Mesothelial cell of epicardium (in vitro differentiated cells): ENCODE data around the gene ADAM22. TPM values are rescaled to one million over a fixed set of nuclear protein-coding genes. Genes with fewer than 3 reads are reported as not detected.

Experiments
- DNase-seq, 2 experiments: peaks; one replicate each; pipeline ENCODE4 v3.0.0; 2021; ENCODE audit warnings: low spot score in 2 of 2; ENCODE audit not compliant: unreplicated experiment in 2 of 2
- H3K27ac Mint-ChIP-seq: 2 replicates; pipeline ENCODE4 v1.8.0; 2021; ENCODE audit warnings: mixed read lengths
- H3K27me3 Mint-ChIP-seq: 2 replicates; pipeline ENCODE4 v1.8.0; 2021; ENCODE audit warnings: low read depth, mixed read lengths
- H3K36me3 Mint-ChIP-seq: 2 replicates; pipeline ENCODE4 v1.8.0; 2021; ENCODE audit warnings: mixed read lengths
- H3K4me1 Mint-ChIP-seq: 2 replicates; pipeline ENCODE4 v1.8.0; 2021; ENCODE audit warnings: mixed read lengths
- H3K4me3 Mint-ChIP-seq: 2 replicates; pipeline ENCODE4 v1.8.0; 2021; ENCODE audit warnings: mild to moderate bottlenecking, moderate library complexity, mixed read lengths
- H3K9me3 Mint-ChIP-seq: 2 replicates; pipeline ENCODE4 v1.8.0; 2021; ENCODE audit warnings: mixed read lengths
- total RNA-seq: library from RNA; stranded (reverse); gene quantifications from 3 replicates; pipeline ENCODE4 v1.2.1, GENCODE V29; 2021
- TF ChIP-seq, protein P1 (sequence below): fragments of 200-600 bp; sonication (generic); IDR thresholded peaks from one replicate; pipeline ENCODE4 v1.5.0; 2021; ENCODE audit warnings: antibody characterized with exemption; ENCODE audit not compliant: unreplicated experiment

ADAM22 gene
- total RNA-seq, 1 donor from 2014 or later = 6.3 TPM

DNA sequence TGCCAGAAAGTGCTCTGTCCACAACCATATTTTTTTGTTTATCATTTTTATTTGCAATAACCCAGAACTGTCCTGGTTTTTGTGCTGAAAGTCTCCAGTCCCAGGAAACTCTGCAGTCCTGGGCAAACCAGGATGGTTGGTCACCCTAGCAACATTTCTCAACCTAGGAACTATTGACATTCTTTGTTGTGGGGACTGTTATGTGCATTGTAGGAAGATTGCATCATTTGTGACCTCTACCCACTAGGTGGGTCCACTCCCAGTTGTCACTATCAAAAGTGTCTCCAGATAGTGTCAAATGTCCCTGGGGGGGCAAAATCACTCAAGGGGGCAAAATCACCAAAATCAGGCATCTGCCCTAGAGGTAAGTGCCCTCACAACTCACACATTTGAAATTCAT lies 299.8 kb downstream of the ADAM22 start:
- peaks cover 1% of the 10 kb centered on the region for H3K36me3 Mint-ChIP-seq
- H3K4me3 Mint-ChIP-seq = no peak overlapping the region
- H3K4me1 Mint-ChIP-seq = no peaks in the 10 kb centered on the region
- H3K27ac Mint-ChIP-seq = no peak overlapping the region
- H3K9me3 Mint-ChIP-seq = peaks cover 1% of the 10 kb centered on the region
- no peak for DNase-seq
- no peaks in the 10 kb centered on the region for H3K27me3 Mint-ChIP-seq
- TF ChIP-seq, protein P1, sequence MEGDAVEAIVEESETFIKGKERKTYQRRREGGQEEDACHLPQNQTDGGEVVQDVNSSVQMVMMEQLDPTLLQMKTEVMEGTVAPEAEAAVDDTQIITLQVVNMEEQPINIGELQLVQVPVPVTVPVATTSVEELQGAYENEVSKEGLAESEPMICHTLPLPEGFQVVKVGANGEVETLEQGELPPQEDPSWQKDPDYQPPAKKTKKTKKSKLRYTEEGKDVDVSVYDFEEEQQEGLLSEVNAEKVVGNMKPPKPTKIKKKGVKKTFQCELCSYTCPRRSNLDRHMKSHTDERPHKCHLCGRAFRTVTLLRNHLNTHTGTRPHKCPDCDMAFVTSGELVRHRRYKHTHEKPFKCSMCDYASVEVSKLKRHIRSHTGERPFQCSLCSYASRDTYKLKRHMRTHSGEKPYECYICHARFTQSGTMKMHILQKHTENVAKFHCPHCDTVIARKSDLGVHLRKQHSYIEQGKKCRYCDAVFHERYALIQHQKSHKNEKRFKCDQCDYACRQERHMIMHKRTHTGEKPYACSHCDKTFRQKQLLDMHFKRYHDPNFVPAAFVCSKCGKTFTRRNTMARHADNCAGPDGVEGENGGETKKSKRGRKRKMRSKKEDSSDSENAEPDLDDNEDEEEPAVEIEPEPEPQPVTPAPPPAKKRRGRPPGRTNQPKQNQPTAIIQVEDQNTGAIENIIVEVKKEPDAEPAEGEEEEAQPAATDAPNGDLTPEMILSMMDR = no peak

DNA sequence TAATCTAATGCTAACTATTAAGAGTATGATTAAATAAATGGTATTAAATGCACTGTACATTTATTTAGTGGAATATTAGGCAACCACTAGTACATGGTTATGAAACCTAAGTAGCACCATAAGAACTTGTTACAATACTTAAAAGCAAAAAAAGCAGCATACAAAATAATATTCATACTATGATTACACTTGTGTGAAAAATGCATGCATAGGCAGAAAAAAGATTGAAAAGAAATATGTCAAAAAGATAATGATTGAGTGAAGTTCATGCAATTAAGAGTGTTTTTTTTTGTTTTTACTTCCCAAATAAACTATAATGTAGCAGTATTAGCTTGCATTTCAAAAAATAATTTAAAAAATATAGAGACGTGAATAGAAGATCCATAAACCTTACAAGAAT lies 305.8 kb downstream of the ADAM22 start:
- Mint-ChIP-seq H3K36me3 (no peaks in the 10 kb centered on the region), H3K4me1 (peaks cover 3% of the 10 kb centered on the region), H3K27ac (no peak overlapping the region), H3K27me3 (no peaks in the 10 kb centered on the region), H3K4me3 (no peak overlapping the region), H3K9me3 (no peaks in the 10 kb centered on the region)
- TF ChIP-seq, protein P1 = no peak
- no peak for DNase-seq

DNA sequence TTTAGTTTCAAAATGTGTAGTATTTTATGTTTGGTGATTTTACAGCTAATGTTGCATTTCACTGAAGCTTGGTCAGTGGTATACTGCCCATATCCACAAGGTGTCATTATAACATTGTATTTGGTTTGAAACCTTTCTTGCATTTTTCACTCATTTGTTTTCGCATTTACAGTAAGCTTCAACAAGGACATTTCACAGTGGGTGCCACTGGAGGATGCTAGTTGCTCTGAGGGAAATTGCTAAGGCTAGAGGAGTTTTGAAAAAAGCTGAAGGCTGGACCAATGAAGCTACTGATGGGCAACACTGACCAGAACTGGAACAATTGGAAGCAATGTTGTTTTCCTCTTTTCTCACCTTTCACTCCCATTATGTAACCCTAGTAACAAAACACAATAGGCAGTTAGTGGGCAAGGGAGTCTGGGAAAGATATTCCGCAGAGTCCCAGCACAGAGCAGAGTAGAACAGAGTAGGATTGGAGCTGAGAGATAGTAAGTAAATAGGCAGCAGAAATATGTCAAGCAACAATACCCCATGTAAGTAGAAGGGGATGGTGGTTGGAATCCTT lies 309.4 kb downstream of the ADAM22 start:
- no peaks in the 10 kb centered on the region for H3K9me3 Mint-ChIP-seq
- peaks cover 3% of the 10 kb centered on the region for H3K4me1 Mint-ChIP-seq
- H3K36me3 Mint-ChIP-seq = no peaks in the 10 kb centered on the region
- H3K4me3 Mint-ChIP-seq = no peak overlapping the region
- TF ChIP-seq, protein P1 = peak; percentile 71
- H3K27ac Mint-ChIP-seq = no peak overlapping the region
- no peak for DNase-seq
- no peaks in the 10 kb centered on the region for H3K27me3 Mint-ChIP-seq

DNA sequence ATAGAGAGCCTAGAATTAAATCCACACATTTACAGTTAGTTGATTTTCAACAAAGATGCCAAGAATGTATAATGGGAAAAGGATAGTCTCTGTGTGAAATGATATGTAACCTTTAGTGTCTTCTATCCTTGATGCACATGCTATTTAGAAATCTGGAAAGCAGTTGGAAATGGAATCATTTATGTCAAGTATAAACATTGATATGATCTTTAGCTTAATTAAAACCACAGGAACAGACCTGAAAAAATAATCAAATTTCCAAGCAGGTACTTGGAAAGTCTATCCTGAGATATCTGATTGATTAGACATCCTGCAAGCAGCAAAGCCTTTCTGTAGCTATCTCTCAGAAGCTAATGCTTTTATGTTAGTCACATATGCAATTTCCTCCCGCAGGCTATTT lies 310.2 kb downstream of the ADAM22 start:
- TF ChIP-seq, protein P1 = no peak
- no peaks in the 10 kb centered on the region for H3K9me3 Mint-ChIP-seq
- H3K4me3 Mint-ChIP-seq = no peak overlapping the region
- H3K27me3 Mint-ChIP-seq = no peaks in the 10 kb centered on the region
- H3K36me3 Mint-ChIP-seq = no peaks in the 10 kb centered on the region
- H3K4me1 Mint-ChIP-seq = peaks cover 3% of the 10 kb centered on the region
- no peak overlapping the region for H3K27ac Mint-ChIP-seq
- no peak for DNase-seq

Other genes with a start within 250 kb of the ADAM22 start
- 20.1 to 25.6 TPM (median 24.2 TPM) in 3 replicates for gene SLC25A40, start 57.9 kb upstream of the ADAM22 start, total RNA-seq
- 20.3 to 21.2 TPM (median 20.6 TPM) in 3 replicates for gene DBF4, start 57.8 kb upstream of the ADAM22 start, total RNA-seq